HL-60 (cell line): ENCODE results near the gene SLC4A3.

Experiments used
- DNase-seq, 2 experiments: peaks; one replicate each; pipeline ENCODE4 v3.0.0-alpha.2; 2010 to 2020; ENCODE audit warnings: low read depth in 1 of 2, low spot score in 1 of 2
- H3K27ac ChIP-seq: fragments of 250-450 bp; sonication (Bioruptor Pico); replicated peaks from 2 replicates; pipeline ENCODE4 v1.5.1; 2020; ENCODE audit warnings: mild to moderate bottlenecking, moderate library complexity
- H3K27me3 ChIP-seq: fragments of 250-450 bp; sonication (Bioruptor Pico); 2 replicates; pipeline ENCODE4 v1.5.1; 2021; ENCODE audit warnings: mild to moderate bottlenecking, moderate library complexity; ENCODE audit not compliant: insufficient read depth, poor library complexity, severe bottlenecking
- H3K4me3 ChIP-seq: replicated peaks from 2 replicates; pipeline ENCODE4 v1.5.1; 2011; ENCODE audit warnings: mild to moderate bottlenecking, control low read depth, low read length; ENCODE audit not compliant: insufficient read depth
- CTCF ChIP-seq: IDR thresholded peaks from one replicate; pipeline ENCODE4 v1.5.1; 2011; ENCODE audit warnings: low read length, control low read depth, inconsistent platforms; ENCODE audit not compliant: insufficient read depth
- GABPA ChIP-seq: IDR thresholded peaks from 2 replicates; pipeline ENCODE4 v1.6.1; 2012; ENCODE audit warnings: low read depth
- POLR2AphosphoS5 ChIP-seq: IDR thresholded peaks from 2 replicates; pipeline ENCODE4 v1.6.1; 2012; ENCODE audit warnings: low read depth
- REST ChIP-seq: IDR thresholded peaks from 2 replicates; pipeline ENCODE4 v1.6.1; 2012; ENCODE audit warnings: low read depth; ENCODE audit not compliant: insufficient replicate concordance
- SPI1 ChIP-seq: IDR thresholded peaks from 2 replicates; pipeline ENCODE4 v1.6.1; 2012; ENCODE audit warnings: low read depth, mild to moderate bottlenecking, borderline replicate concordance

The SLC4A3 gene

GRCh38 chr2:219684721-219685689, 57.6 kb downstream of the SLC4A3 start:
- Histone ChIP-seq H3K4me3 (no peak overlapping the region), H3K27me3 (peaks cover 5% of the 10 kb centered on the region)
- DNase-seq = no peak

DNA sequence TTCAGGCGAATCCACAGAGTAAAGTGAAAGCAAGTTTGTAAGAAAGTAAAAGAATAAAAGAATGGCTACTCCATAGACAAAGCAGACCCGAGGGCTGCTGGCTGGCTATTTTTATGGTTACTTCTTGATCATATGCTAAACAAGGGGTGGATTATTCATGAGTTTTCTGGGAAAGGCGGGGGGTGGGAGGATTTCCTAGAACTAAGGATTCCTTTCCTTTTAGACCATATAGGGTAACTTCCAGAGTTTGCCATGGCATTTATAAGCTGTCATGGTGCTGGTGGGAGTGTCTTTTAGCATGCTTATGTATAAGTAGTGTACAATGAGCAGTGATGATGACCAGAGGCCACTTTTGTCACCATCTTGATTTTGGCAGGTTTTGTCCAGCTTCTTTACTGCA, 59.8 kb downstream of the SLC4A3 start:
- no peak for DNase-seq
- Histone ChIP-seq H3K27me3 (peaks cover 11% of the 10 kb centered on the region), H3K27ac (no peak overlapping the region), H3K4me3 (no peak overlapping the region)
- TF ChIP-seq SPI1 (no peak), CTCF (no peak), REST (no peak), GABPA (no peak), POLR2AphosphoS5 (no peak)

More at GRCh38 chr2:219684721-219685689, 57.6 kb downstream of the SLC4A3 start:
- H3K27ac ChIP-seq = no peak overlapping the region
- TF ChIP-seq SPI1 (no peak), POLR2AphosphoS5 (no peak), CTCF (no peak)

GRCh38 chr2:219687882-219688559, 60.6 kb downstream of the SLC4A3 start:
- Histone ChIP-seq H3K4me3 (no peak overlapping the region), H3K27me3 (peaks cover 8% of the 10 kb centered on the region), H3K27ac (no peak overlapping the region)
- DNase-seq = no peak
- TF ChIP-seq SPI1 (no peak), POLR2AphosphoS5 (no peak), GABPA (no peak), CTCF (no peak), REST (no peak)
